HG03520 (cell line): Measurements from ENCODE around the gene C2CD4C.
"Not testable (repeated sequence)": the region's sequence is repeated elsewhere in the genome, so short reads cannot be mapped to it uniquely, and the experiment has no call there.

Experiments used
- ATAC-seq: cut with Tn5 transposase; IDR thresholded peaks from one replicate; pipeline ENCODE4 v1.9.1; 2021; ENCODE audit warnings: mild to moderate bottlenecking, moderate library complexity; ENCODE audit not compliant: unreplicated experiment

C2CD4C gene

GRCh38 chr19:418761-419671 lies 10.1 kb upstream of the C2CD4C start:
- no peak for ATAC-seq

GRCh38 chr19:416416-416815 lies 7.5 kb upstream of the C2CD4C start:
- ATAC-seq, result no peak

DNA sequence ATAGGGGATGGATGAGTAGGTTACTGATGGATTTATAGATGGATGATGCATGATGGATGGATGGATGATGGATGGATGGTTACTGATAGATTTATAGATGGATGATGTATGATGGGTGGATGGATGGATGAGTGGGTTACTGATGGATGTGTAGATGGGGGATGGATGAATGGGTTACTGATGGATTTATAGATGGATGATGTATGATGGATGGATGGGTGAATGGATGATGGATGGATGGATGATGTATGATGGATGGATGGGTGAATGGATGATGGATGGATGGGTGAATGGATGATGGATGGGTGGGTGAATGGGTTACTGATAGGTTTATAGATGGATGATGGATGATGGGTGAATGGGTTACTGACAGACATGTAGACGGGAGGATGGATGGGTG lies 6.3 kb upstream of the C2CD4C start:
- no peak for ATAC-seq

- no peak for ATAC-seq
Measured at GRCh38 chr19:413756-414420, 4.9 kb upstream of the C2CD4C start.

DNA sequence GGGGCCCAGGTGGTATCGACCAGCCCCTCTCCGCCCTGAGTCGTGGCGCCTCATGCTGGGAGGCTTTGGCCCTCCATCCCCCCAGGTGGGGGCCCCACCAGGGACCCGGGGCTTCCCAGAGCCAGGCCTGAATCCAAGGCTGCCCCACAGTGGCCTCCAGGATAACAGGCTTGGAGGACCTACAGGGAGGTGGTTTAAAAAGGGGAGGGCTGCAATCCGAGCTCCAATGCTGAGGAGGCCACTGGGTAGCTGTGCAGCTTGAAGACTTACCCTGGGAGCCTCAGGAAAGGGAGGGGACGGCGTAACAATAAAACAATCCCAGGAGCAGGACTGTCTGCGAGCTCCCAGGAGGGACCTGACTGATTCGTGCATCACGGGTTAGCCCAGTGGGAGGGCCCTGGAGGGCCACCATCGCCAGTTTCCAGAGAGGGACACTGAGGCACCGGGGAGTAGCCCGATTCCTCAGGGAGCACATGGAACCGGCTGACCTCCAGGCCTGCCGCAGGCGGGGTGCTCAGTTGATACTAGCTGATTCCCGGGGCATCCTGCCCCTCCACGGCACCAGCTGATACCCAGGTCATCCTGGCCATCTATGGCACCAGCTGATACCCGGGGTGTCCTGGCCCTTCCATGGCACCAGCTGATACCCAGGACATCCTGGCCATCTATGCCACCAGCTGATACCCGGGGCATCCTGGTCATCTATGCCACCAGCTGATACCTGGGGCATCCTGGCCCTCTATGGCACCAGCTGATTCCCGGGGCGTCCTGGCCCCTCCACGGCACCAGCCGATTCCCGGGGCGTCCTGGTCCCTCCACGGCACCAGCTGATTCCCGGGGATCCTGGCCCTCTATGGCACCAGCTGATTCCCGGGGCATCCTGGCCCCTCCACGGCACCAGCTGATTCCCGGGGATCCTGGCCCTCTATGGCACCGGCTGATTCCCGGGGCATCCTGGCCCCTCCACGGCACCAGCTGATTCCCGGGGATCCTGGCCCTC lies 3.7 kb upstream of the C2CD4C start:
- ATAC-seq, result no peak

DNA sequence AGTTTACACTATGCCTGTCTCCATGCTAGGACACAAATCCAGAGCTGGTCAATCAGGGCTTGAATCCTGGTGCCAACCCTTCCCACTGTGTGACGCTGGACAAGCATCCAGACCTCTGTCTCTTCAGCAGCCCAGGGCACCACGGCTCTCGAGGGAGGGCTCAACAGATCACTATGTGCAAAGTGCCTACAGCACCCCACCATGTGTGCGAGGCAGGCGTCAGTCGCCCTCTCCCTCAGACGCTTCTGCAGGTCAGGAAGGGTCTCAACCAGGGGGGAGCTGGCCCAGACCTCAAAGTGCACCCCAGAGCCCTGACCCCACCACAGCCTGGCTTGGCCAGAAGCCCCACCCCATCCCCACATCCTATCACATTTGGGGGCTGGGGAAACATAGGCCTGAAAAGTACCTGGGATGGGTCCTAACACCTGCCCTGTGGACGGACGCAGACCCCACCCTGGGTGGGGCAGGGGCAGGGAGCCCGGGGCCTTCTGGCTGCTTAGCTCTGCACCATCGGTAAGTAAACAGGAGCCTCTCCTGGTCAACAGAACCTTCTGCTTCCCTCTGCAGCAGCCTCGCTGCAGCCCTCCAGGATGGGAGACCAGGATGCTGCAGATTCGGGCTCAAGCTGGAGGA lies 2.9 kb upstream of the C2CD4C start:
- no peak for ATAC-seq

GRCh38 chr19:411121-411722 lies 2.3 kb upstream of the C2CD4C start:
- not testable (repeated sequence) for ATAC-seq

- no peak for ATAC-seq
Measured at GRCh38 chr19:410243-410781, 1.4 kb upstream of the C2CD4C start.

DNA sequence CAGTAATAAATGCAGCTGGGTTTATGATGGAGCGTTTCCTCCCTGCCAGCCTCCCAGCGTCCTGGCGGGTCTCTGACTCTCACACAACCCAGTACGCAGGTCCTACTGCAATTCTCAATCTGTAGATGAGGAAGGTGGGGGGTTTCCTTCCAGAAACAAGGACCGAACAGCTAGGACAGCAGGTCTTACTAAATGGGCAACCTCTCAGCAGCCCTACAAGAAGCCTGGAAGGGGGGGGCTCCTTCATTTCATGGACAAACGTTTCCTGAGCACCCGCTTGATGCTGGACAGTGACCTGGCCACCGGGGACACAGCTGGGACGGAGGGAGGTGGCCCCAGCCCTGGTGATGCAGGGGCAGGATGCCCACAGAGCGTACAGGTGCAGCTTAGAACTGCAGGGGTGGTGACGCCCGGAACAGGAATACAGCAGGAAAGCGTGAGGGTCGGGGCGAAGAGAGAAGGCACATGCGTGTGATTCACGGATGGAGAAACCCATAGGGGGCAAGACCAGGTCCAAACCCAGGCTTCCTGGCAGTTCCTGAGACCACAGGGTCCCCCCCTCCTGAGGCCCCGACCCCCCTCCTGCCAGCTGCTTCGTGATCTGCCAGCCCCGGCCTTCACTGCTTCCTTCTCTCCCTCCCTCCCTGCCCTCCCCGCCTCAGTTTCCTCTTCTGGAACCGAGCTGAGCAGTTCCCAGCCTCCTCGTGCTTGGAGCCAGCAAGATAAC lies 732 bp upstream of the C2CD4C start:
- ATAC-seq, result no peak

DNA sequence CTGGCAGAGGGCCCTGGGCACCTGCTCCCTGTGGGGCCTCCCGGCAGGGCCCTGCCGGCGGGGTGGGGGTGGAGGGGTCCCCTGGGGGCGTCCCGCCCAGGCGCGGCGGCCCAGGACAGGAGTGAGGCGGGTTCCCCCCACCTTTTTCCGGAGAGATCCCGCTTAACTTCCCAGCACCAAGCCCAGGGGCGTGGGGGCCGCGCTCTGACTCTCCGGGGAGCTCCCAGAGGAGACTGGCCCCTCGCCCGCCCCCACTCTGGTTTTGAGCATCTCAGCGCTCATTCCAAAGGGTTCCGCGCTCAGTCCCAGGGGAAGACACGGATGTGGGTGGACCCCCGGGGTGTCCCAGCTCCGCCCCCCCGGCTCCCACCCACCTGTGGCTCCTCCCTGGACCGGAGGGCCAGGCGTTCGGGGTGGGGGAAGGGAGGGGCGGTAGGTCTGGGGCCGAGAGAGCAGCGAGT lies 476 bp downstream of the C2CD4C start:
- ATAC-seq, result no peak

GRCh38 chr19:407511-408440 lies 1.2 kb downstream of the C2CD4C start:
- no peak for ATAC-seq

GRCh38 chr19:406971-407510 lies 1.9 kb downstream of the C2CD4C start:
- no peak for ATAC-seq

DNA sequence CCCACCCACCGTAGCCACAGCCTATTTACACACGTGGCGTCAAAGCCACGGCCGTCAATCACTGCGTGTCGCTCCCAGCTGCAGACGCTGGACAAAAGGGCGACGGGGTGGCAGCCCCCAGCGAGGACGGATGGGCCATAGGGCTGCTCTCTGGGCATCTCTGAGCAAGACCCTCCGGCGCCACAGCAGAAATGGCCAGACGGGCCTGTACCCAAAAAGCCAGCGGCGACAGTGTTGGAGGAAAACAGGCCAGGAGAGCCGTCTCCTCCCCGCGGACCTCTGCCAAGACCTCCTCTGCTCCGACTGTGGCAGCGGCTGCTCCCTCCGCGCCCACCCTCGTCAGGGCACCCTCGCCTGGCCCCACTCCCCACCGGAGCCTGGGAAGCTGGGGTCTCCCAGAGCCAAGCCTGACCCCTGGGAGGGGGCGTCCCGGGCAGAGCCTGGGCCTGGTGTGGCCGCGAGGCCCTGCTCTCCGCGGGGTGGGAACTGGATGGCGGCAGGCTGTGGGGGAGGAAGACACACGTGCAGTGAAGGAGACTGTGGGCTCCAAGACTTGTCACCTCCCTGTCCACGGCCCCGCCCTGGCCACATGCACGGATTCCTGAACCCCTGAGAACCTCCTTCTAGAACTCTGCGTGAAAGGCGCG lies 2.7 kb downstream of the C2CD4C start:
- no peak for ATAC-seq

GRCh38 chr19:405121-405965 lies 3.6 kb downstream of the C2CD4C start:
- no peak for ATAC-seq

- no peak for ATAC-seq
Measured at GRCh38 chr19:403221-404027, 5.5 kb downstream of the C2CD4C start.

- ATAC-seq, result no peak
Measured at GRCh38 chr19:402786-403185, 6.2 kb downstream of the C2CD4C start.
